SJCRH30 (cell line): ENCODE data around the gene TSPAN5. TPM values are rescaled to one million over a fixed set of nuclear protein-coding genes. Genes with fewer than 3 reads are reported as not detected.

Experiments used
- DNase-seq, 2 experiments: peaks; one replicate each; pipeline ENCODE4 v3.0.0-alpha.2; 2015 to 2020
- H3K27ac ChIP-seq: fragments of 250-450 bp; sonication (Bioruptor Pico); 2 replicates; pipeline ENCODE4 v1.5.1; 2020; ENCODE audit warnings: mild to moderate bottlenecking, moderate library complexity
- H3K27me3 ChIP-seq: fragments of 250-450 bp; sonication (Bioruptor Pico); 2 replicates; pipeline ENCODE4 v1.5.1; 2020; ENCODE audit warnings: mild to moderate bottlenecking, moderate library complexity
- H3K36me3 ChIP-seq: fragments of 250-450 bp; sonication (Bioruptor Pico); 2 replicates; pipeline ENCODE4 v1.5.1; 2020; ENCODE audit warnings: mild to moderate bottlenecking, moderate library complexity
- H3K4me1 ChIP-seq: fragments of 250-450 bp; sonication (Bioruptor Pico); 2 replicates; pipeline ENCODE4 v1.5.1; 2020; ENCODE audit warnings: mild to moderate bottlenecking, moderate library complexity
- H3K4me3 ChIP-seq: fragments of 250-450 bp; sonication (Bioruptor Pico); 2 replicates; pipeline ENCODE4 v1.5.1; 2020; ENCODE audit warnings: mild to moderate bottlenecking, moderate library complexity
- H3K9me3 ChIP-seq: fragments of 250-450 bp; sonication (Bioruptor Pico); replicated peaks from 2 replicates; pipeline ENCODE4 v1.5.1; 2020; ENCODE audit warnings: mild to moderate bottlenecking, moderate library complexity
- total RNA-seq: library from RNA; depleted of rRNA; stranded (reverse); fragments of >200 nt; shearing (Covaris generic); gene quantifications from 2 replicates; pipeline ENCODE4 v1.2.3, GENCODE V29; 2014

TSPAN5 gene
- total RNA-seq, 1 experiment from 2014 or later = 27.2 TPM

DNA sequence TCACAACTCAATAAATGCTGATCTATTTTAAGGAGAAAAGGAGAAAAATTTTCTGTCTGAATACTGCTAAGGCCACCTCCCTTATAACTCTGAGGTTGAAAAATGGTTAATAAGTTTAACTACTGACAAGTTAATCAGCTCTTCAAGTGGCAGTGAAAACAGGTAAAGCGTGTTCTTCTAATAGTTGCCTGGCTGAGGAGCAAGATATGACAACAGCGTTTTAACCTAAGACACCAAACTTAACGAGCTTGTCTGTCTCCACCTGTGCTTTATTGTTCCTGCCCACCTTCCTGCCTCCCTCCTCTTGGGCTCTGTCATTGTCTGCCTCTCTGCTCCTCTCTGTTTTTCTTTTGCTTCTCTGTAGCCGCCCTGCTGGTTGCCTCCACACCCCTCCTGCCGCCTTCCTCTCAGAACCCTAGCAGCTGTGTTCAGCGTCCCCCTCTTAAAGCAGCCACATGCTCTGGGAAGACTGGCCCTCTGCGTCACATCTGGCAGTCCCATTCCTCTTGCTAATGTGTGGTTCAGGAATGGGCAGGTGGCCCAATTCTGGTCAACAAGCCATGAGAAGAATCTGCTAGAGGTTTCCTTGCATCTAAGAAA lies 4.3 kb upstream of the TSPAN5 start:
- peaks cover 3% of the 10 kb centered on the region; the same call in 1 of the 2 replicates for H3K4me1 ChIP-seq
- no peak for DNase-seq
- no peaks in the 10 kb centered on the region for H3K27me3 ChIP-seq

DNA sequence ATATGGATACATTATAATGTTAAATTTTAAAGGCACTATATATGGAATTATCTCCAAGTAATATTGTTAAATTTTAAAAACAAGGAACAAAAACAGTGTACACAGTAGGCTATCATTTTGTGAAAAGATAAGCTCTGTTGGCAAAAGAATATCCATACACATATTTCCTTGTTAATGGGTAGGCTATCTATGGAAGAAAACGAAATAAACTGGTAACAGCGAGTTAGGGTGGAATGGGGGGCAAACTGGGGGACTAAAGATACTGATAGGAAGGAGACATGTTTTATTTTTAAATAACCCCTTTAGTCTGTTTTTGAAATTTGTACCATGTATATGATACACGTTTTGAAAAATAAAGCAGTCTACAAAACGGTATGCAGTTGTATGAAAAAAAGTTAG lies 3.6 kb upstream of the TSPAN5 start:
- no peak for DNase-seq
- no peaks in the 10 kb centered on the region for H3K36me3 ChIP-seq
- H3K9me3 ChIP-seq = no peaks in the 10 kb centered on the region
- peaks cover 3% of the 10 kb centered on the region; the same call in 1 of the 2 replicates for H3K4me1 ChIP-seq
- H3K27me3 ChIP-seq = no peaks in the 10 kb centered on the region
- H3K27ac ChIP-seq = no peak overlapping the region
- H3K4me3 ChIP-seq = no peak overlapping the region

More for the DNA sequence above, 4.3 kb upstream of the TSPAN5 start:
- H3K4me3 ChIP-seq = no peak overlapping the region
- no peaks in the 10 kb centered on the region for H3K36me3 ChIP-seq
- H3K9me3 ChIP-seq = no peaks in the 10 kb centered on the region
- no peak overlapping the region for H3K27ac ChIP-seq

DNA sequence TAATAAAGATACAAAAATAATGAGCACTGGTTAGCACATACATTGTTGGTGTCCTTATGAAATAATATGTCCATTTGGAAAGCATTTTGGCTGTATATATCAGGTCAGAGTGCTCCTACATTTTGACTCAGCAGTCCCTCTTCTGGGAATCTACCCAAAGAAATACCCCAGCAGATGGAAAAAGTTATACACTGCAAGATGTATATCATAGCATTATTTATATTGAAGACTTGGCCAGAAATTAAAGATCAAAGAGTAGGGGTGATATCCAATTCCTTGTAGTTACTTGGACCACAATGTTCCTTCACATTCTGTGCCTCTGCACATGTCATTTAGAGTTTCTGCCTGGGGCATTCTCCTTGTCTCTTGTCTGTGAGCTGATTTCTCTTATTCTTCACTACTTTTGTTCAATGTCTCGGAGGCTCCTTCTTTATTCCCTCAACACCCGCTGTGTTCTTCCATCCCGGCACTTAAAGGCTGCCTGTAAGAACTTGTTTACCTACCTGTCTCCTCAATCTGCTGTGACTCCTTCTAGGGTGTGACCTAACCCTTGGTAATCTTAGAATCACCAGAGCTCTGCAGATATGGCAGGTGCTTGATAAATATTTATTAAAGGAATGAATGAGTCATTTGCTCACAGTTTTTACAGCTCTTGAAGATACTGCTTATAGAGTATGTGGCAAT lies 3.1 kb upstream of the TSPAN5 start:
- H3K4me1 ChIP-seq = peaks cover 3% of the 10 kb centered on the region; the same call in 1 of the 2 replicates
- H3K36me3 ChIP-seq = no peaks in the 10 kb centered on the region
- no peak overlapping the region for H3K4me3 ChIP-seq
- H3K27ac ChIP-seq = no peak overlapping the region
- no peak for DNase-seq
- H3K27me3 ChIP-seq = no peaks in the 10 kb centered on the region
- H3K9me3 ChIP-seq = no peaks in the 10 kb centered on the region

DNA sequence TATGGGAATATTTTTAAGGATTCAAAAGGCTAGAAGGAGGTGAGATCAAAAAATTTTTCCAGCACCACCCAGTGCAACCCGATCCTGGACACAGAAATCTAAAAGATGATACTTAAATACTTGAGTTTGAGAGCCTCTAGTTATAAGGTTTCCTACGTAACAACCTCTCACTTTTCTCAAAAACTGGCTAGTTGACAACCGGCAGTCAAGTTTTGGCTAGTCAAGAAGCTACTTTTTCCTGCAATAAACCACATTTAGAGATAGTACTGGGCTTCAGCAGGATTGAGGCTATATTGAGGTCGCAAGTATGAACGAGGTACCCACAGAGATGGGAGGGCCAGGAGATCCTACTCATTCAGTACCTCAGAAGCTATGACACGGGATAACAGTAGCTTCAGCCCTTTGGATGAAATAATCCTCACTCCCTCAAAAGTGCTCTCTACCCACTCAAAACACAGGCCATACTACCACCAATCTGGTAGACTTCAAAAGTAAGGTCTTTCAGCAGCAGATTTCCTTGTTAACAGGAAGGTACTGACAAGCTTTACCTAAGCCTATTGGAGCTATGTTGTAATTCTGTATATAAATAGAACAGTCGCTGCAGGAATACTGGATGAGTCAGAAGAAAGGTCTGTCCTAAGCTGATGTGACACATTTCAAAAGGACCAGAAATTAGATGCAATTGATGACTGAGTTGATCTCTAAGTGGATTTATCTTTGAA lies 1.5 kb upstream of the TSPAN5 start:
- no peak overlapping the region for H3K27ac ChIP-seq
- H3K4me1 ChIP-seq = peaks cover 3% of the 10 kb centered on the region; the same call in 1 of the 2 replicates
- no peaks in the 10 kb centered on the region for H3K36me3 ChIP-seq
- no peaks in the 10 kb centered on the region for H3K9me3 ChIP-seq
- H3K27me3 ChIP-seq = no peaks in the 10 kb centered on the region
- DNase-seq = no peak
- H3K4me3 ChIP-seq = no peak overlapping the region

DNA sequence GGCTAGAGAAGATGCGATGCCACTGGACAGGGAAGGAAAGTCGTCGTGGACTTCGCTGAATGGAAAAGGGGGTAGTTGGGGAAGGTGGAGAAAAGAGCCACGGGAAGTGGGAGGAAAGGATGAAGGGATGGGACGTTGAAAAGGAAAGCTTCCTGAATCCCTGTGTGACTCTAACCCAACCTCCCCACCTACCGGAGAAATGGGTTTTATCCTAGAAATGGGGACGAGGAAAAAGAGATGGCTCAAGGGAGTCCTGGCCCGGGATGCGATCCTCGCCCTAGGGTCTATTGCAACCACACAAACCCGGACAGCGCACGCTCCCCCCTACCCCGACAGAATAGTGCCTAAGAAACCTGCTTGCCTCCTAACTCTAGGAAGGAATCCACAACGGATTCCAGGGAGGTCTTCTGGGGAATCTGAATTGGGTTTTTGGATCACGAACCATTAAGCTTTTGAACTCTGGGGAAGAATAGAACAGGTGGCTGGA lies 738 bp upstream of the TSPAN5 start:
- DNase-seq = no peak
- H3K4me1 ChIP-seq = peaks cover 3% of the 10 kb centered on the region; the same call in 1 of the 2 replicates
- no peaks in the 10 kb centered on the region for H3K36me3 ChIP-seq
- H3K9me3 ChIP-seq = no peaks in the 10 kb centered on the region
- peak overlapping the region; percentile 33 for H3K27ac ChIP-seq
- peak overlapping the region; percentile 66 for H3K4me3 ChIP-seq
- no peaks in the 10 kb centered on the region for H3K27me3 ChIP-seq

DNA sequence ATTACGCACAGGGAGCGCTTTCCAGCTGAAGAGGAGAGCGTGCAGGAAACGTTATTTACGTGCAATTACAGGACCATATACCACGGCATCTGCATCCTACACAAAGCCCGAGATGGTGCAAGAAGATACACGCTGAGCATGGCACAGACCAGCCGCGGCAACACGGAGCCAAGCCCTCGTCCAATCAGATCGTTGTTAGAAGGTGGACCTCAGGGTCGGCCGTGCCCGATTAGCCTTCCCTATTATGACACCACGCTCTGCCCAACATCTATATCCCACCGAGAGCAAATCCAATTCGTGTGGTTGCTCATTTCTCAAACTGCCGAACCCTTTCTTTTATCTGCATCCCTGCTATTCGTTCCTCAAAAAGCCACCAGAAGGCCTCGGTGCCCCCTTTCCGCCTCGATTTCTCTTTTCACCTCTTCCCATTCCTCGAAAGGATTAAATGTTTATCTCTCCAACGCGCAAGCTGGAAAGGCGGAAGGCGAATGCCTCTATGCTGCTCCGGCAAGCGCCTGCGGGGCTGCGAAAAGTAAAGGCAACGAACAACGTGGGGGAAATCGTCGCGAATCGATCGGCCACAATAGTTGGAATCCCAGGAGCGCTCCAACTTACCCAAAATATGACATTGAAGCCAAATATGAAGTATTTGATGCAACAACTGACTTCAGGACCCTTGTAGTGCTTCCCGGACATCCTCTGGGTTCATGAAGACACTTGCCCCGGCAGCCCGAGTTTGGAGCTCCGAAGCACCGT lies 702 bp downstream of the TSPAN5 start:
- Histone ChIP-seq H3K9me3 (no peaks in the 10 kb centered on the region), H3K4me3 (peak overlapping the region; percentile 66), H3K27ac (peak overlapping the region; percentile 35; the same call in 1 of the 2 replicates), H3K36me3 (no peaks in the 10 kb centered on the region), H3K4me1 (peaks cover 3% of the 10 kb centered on the region; the same call in 1 of the 2 replicates), H3K27me3 (no peaks in the 10 kb centered on the region)
- DNase-seq = peak; percentile 72 to 84

DNA sequence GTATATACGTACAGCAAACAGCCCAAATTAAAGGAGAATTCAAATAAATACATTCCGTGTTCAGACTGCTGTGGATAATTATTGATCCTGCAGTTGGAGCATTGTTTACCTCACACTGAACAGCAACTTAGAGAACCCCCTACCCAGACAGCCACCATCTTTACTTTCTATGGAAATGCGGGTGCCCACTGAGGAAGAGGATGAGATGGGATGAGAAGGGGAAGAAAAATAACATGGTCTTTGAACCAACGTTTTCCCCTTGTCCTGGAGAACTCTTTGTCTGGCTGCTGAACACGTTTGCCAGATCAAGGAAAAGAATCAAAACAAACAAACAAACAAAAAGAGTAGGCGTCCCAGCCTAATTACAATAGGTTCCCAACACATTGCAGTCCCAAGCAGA lies 1.5 kb downstream of the TSPAN5 start:
- H3K27me3 ChIP-seq = no peaks in the 10 kb centered on the region
- H3K4me1 ChIP-seq = peaks cover 3% of the 10 kb centered on the region; the same call in 1 of the 2 replicates
- H3K36me3 ChIP-seq = no peaks in the 10 kb centered on the region
- H3K27ac ChIP-seq = no peak overlapping the region
- DNase-seq = no peak
- peak overlapping the region; percentile 66 for H3K4me3 ChIP-seq
- H3K9me3 ChIP-seq = no peaks in the 10 kb centered on the region

DNA sequence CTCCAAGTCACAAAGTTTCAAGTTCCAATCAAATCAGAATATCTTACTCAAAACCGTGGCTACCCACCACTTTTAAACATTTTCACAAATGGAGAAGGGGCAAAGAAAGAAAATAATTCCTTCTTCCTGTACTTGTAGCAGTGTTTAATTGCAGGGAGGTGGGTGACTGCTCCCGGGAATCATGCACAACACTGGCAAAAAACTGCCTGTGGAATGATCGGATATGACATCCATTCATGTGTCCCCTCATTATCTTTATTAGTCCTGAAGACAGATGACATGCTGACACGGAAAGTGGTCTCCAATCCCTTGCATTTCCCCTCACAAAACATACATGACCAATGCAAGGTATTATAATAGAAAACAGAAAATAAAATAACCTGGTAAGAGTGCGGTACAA lies 2.0 kb downstream of the TSPAN5 start:
- Histone ChIP-seq H3K4me1 (peaks cover 3% of the 10 kb centered on the region; the same call in 1 of the 2 replicates), H3K36me3 (no peaks in the 10 kb centered on the region), H3K27me3 (no peaks in the 10 kb centered on the region), H3K4me3 (peak overlapping the region; percentile 66), H3K9me3 (no peaks in the 10 kb centered on the region), H3K27ac (no peak overlapping the region)
- DNase-seq = no peak

DNA sequence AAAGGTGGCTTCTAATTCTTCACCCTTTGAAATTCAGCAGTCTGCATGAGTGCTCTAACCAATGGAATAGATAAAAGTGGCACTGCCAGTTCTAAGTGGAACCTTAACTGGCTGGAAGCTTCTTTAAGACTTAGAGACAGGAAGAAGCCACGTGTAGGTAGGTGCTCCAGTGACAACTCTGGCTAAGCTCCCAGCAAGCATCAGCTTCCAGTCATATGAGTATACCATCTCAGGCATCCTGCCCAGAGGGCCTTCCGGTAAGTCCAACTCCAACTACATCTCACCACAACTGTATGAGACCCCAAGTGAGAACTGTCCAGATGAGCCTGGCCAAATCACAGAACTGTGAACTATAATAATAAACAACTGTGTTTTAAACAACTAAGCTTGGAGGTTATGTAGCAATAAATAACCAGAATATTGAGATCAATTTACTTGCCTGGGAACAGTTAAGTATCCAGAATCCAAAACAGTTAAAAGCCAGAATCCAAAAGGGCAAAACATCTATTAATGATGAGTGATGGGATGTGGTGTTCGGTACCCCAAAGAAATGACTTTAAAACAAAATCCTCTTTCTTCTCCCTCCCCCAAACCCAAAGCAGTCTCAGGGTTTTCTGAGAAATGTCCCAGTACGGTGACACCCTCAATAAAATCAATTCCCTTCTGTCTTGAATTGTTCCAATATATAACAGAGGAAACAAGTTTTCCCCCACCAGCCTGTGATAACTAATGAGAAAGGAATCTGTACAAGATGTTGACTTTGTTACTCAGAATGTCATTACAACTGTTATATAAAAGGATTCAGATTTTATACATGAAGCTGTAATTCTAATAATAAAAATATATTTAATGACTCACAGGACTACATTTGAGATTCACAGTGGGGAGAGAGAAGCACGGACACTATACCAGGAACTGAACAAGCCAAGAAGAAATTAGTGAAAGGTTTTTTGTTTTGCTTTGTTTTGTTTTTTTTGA lies 4.2 kb downstream of the TSPAN5 start:
- no peak for DNase-seq
- Histone ChIP-seq H3K36me3 (no peaks in the 10 kb centered on the region), H3K27ac (no peak overlapping the region), H3K4me3 (no peak overlapping the region), H3K4me1 (no peaks in the 10 kb centered on the region; the same call in 1 of the 2 replicates), H3K27me3 (no peaks in the 10 kb centered on the region), H3K9me3 (no peaks in the 10 kb centered on the region)

DNA sequence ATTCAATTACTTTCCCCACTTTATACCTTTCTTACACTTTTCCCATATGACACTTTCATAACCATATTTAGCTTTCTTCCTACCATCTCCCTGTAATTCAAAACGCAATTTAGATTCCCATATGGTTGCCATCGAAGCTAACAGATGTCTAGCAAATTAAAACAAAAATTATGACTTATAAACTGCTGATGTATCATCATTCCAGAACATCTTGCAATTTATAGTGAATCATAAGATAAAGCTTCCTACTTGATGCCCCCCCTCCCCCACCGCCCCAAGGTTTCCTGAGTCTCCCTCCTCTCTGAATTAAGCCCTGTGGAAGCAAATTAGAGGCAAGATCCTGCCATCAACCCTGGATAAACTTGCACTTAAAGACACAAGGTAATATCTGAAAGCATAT lies 5.4 kb downstream of the TSPAN5 start:
- DNase-seq = no peak
- Histone ChIP-seq H3K27ac (no peak overlapping the region), H3K9me3 (no peaks in the 10 kb centered on the region), H3K4me1 (no peaks in the 10 kb centered on the region), H3K27me3 (no peaks in the 10 kb centered on the region), H3K4me3 (no peak overlapping the region), H3K36me3 (no peaks in the 10 kb centered on the region)

DNA sequence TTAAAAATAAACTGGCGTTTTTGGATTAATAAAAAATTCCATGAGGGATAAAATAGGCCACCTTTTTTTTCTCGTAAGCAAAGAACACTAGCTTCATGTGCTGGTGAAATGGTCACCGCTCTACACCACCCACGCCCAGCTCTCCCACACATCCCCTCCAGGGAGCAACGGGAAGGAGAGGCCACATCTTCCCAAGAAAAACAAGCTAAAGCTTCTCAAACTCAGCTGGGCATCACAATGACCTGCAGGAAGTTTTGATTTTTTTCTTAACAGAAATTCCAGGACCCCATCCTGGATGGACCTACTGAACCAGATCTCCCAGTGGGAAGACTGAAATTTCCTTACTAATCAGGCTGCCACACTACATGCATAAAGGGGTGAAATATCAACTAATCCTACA lies 9.8 kb downstream of the TSPAN5 start:
- no peak overlapping the region for H3K27ac ChIP-seq
- H3K4me1 ChIP-seq = no peaks in the 10 kb centered on the region
- no peak for DNase-seq
- H3K36me3 ChIP-seq = no peaks in the 10 kb centered on the region
- no peak overlapping the region for H3K4me3 ChIP-seq
- no peaks in the 10 kb centered on the region for H3K9me3 ChIP-seq
- no peaks in the 10 kb centered on the region for H3K27me3 ChIP-seq

DNA sequence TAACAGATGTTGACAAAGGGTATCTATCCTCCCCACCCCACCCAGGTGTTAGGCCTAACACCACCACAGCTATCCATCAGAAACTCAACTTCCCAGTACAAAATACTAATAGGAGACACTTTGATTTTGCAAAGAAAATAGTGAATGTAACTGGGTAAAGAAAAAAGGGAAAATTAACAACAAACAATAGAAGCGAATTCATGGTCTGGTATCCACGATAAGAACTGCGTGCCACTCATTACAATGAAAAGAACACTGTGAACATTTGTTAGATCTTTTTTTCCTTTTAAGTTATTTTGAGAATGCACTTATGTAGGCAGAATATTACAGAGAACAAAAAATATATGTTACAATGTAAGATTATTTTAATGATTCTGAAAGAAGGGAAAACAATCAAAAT lies 12.0 kb downstream of the TSPAN5 start:
- H3K27ac ChIP-seq = no peak overlapping the region
- no peaks in the 10 kb centered on the region for H3K9me3 ChIP-seq
- no peak for DNase-seq
- H3K4me3 ChIP-seq = no peak overlapping the region
- no peaks in the 10 kb centered on the region for H3K4me1 ChIP-seq
- H3K27me3 ChIP-seq = no peaks in the 10 kb centered on the region
- H3K36me3 ChIP-seq = no peaks in the 10 kb centered on the region

DNA sequence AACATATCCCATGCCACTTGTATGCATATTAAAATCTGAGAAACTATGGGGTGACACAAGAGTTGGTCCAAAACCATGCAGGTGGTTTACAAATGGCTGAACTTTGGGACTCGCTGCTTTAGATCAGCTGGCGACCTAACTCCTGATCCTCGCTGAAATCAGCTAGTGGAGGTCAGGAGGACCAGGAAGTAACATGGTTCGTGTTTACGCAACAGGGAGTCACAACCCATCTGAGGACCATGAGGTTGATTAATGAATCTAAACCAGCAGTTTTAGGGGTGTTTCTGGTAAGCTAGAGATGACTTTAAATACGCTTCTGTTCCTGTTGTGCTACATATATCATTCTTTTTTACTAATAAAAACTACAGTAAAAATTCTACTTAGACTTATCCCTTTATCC lies 12.9 kb downstream of the TSPAN5 start:
- Histone ChIP-seq H3K27ac (no peak overlapping the region), H3K27me3 (no peaks in the 10 kb centered on the region), H3K4me1 (no peaks in the 10 kb centered on the region), H3K9me3 (no peaks in the 10 kb centered on the region), H3K36me3 (no peaks in the 10 kb centered on the region), H3K4me3 (no peak overlapping the region)
- DNase-seq = no peak

DNA sequence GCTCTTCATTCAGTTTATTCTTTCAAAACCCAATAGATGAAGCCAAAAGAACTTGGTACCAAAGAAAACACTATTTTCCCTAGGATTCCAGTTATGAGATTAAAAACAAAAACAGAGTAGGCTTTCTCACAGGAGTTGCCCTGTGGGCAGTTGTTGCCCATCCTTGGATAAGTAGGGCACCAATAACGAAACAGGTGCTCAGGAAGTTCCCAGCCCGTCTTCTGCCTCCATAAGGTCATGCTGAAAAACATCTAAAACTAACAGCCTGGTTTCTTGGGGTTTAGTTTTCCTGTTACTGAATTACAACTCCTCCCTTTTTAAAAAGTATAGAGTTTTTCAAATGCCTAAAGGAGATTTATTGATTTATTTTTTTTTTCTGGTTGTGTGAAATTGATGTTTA lies 14.7 kb downstream of the TSPAN5 start:
- Histone ChIP-seq H3K36me3 (no peaks in the 10 kb centered on the region), H3K4me1 (no peaks in the 10 kb centered on the region), H3K27ac (no peak overlapping the region), H3K4me3 (no peak overlapping the region), H3K9me3 (no peaks in the 10 kb centered on the region), H3K27me3 (no peaks in the 10 kb centered on the region)
- no peak for DNase-seq
